HG03460 (cell line): ENCODE measurements around the gene ACRBP.

Source experiments
- ATAC-seq: cut with Tn5 transposase; IDR thresholded peaks from one replicate; pipeline ENCODE4 v1.9.1; 2021; ENCODE audit not compliant: unreplicated experiment

Gene ACRBP

GRCh38 chr12:6647083-6647604 is at the start of gene ACRBP:
ACRBP (minus strand) TSS chr12:6647432; CDS start chr12:6647366, 66 bp downstream.
- no peak for ATAC-seq

- ATAC-seq = no peak
Observed at GRCh38 chr12:6695313-6696045, 48.2 kb upstream of the ACRBP start.

- no peak for ATAC-seq
Observed at GRCh38 chr12:6694701-6695100, 47.5 kb upstream of the ACRBP start.

- ATAC-seq = no peak
Observed at GRCh38 chr12:6693832-6694355, 46.7 kb upstream of the ACRBP start.

GRCh38 chr12:6692888-6693287 is 45.7 kb upstream of the ACRBP start:
- no peak for ATAC-seq

- no peak for ATAC-seq
Observed at GRCh38 chr12:6691473-6691872, 44.2 kb upstream of the ACRBP start.

GRCh38 chr12:6688999-6689882 is 42.0 kb upstream of the ACRBP start, which contains the start of gene ZNF384:
ZNF384 (minus strand) TSS chr12:6689375; CDS start chr12:6679520, 9,855 bp downstream.
- ATAC-seq = peak; percentile 81

- peak; percentile 4 for ATAC-seq
Observed at GRCh38 chr12:6688543-6688998, 41.3 kb upstream of the ACRBP start.

GRCh38 chr12:6685814-6686213 is 38.6 kb upstream of the ACRBP start:
- ATAC-seq = no peak

- no peak for ATAC-seq
Observed at GRCh38 chr12:6684609-6685008, 37.4 kb upstream of the ACRBP start.

GRCh38 chr12:6676962-6677361 is 29.7 kb upstream of the ACRBP start:
- no peak for ATAC-seq

GRCh38 chr12:6672143-6672542 is 24.9 kb upstream of the ACRBP start:
- ATAC-seq = no peak

- ATAC-seq = no peak
Observed at GRCh38 chr12:6667559-6668210, 20.5 kb upstream of the ACRBP start.

GRCh38 chr12:6666211-6666610 is 19.0 kb upstream of the ACRBP start:
- ATAC-seq = no peak

- no peak for ATAC-seq
Observed at GRCh38 chr12:6664902-6665301, 17.7 kb upstream of the ACRBP start.

GRCh38 chr12:6662906-6663742 is 15.9 kb upstream of the ACRBP start, which contains the start of gene ING4:
ING4 (minus strand) TSS chr12:6663119; CDS start chr12:6663101, 18 bp downstream.
- peak; percentile 97 for ATAC-seq

- ATAC-seq = peak; percentile 24
Observed at GRCh38 chr12:6662602-6662905, 15.3 kb upstream of the ACRBP start.

GRCh38 chr12:6653987-6654386 is 6.8 kb upstream of the ACRBP start:
- ATAC-seq = no peak

- no peak for ATAC-seq
Observed at GRCh38 chr12:6653342-6653741, 6.1 kb upstream of the ACRBP start.

GRCh38 chr12:6652391-6652790 is 5.2 kb upstream of the ACRBP start:
- ATAC-seq = no peak
